ENCODE results near the gene SEPTIN1. TPM values are rescaled to one million over a fixed set of nuclear protein-coding genes. Genes with fewer than 3 reads are reported as not detected.

SEPTIN1 gene
- total RNA-seq, 1 donor from 2014 or later, result 2.0 TPM

- no peaks in the 10 kb centered on the region for H3K27me3 Mint-ChIP-seq
Observed at GRCh38 chr16:30416624-30417528, 34.5 kb upstream of the SEPTIN1 start.

GRCh38 chr16:30416047-30416603 lies 33.8 kb upstream of the SEPTIN1 start:
- Mint-ChIP-seq H3K4me1 (ENCODE audit: low read depth) (no peaks in the 10 kb centered on the region), H3K9me3 (ENCODE audit: low read depth) (no peaks in the 10 kb centered on the region), H3K27me3 (no peaks in the 10 kb centered on the region)

More at GRCh38 chr16:30416624-30417528, 34.5 kb upstream of the SEPTIN1 start:
- Mint-ChIP-seq H3K4me3 (ENCODE audit: low read depth) (peak overlapping the region; percentile 53), H3K27ac (no peak overlapping the region), H3K9me3 (ENCODE audit: low read depth) (no peaks in the 10 kb centered on the region), H3K36me3 (ENCODE audit: insufficient read depth) (peaks cover 22% of the 10 kb centered on the region), H3K4me1 (ENCODE audit: low read depth) (no peaks in the 10 kb centered on the region)
- TF ChIP-seq CTCF (IDR thresholded peaks at IDR 0.05; ENCODE audit: unreplicated experiment), result no peak
- no peak for DNase-seq (ENCODE audit: low spot score, unreplicated experiment)

GRCh38 chr16:30414159-30414558 lies 31.8 kb upstream of the SEPTIN1 start:
- Mint-ChIP-seq H3K4me1 (ENCODE audit: low read depth) (peaks cover 3% of the 10 kb centered on the region), H3K4me3 (ENCODE audit: low read depth) (no peak overlapping the region), H3K36me3 (ENCODE audit: insufficient read depth) (peaks cover 10% of the 10 kb centered on the region), H3K9me3 (ENCODE audit: low read depth) (no peaks in the 10 kb centered on the region), H3K27me3 (no peaks in the 10 kb centered on the region), H3K27ac (peak overlapping the region; percentile 49)
- TF ChIP-seq CTCF (IDR thresholded peaks at IDR 0.05; ENCODE audit: unreplicated experiment), result no peak
- no peak for DNase-seq (ENCODE audit: low spot score, unreplicated experiment)

More at GRCh38 chr16:30416047-30416603, 33.8 kb upstream of the SEPTIN1 start:
- no peak for DNase-seq (ENCODE audit: low spot score, unreplicated experiment)
- Mint-ChIP-seq H3K4me3 (ENCODE audit: low read depth) (no peak overlapping the region), H3K36me3 (ENCODE audit: insufficient read depth) (peaks cover 18% of the 10 kb centered on the region), H3K27ac (no peak overlapping the region)
- no peak for TF ChIP-seq CTCF (IDR thresholded peaks at IDR 0.05; ENCODE audit: unreplicated experiment)

GRCh38 chr16:30413112-30413806 lies 30.9 kb upstream of the SEPTIN1 start:
- Mint-ChIP-seq H3K27ac (peak overlapping the region; percentile 49), H3K36me3 (ENCODE audit: insufficient read depth) (peaks cover 10% of the 10 kb centered on the region), H3K4me3 (ENCODE audit: low read depth) (no peak overlapping the region), H3K4me1 (ENCODE audit: low read depth) (peaks cover 4% of the 10 kb centered on the region), H3K27me3 (no peaks in the 10 kb centered on the region), H3K9me3 (ENCODE audit: low read depth) (no peaks in the 10 kb centered on the region)
- no peak for TF ChIP-seq CTCF (IDR thresholded peaks at IDR 0.05; ENCODE audit: unreplicated experiment)
- DNase-seq (ENCODE audit: low spot score, unreplicated experiment), result no peak
